Measurements from ENCODE around the gene CLDN9. TPM values are rescaled to one million over a fixed set of nuclear protein-coding genes. Genes with fewer than 3 reads are reported as not detected.

Gene CLDN9
- total RNA-seq, 1 donor from 2014 or later = not detected

GRCh38 chr16:2981177-2981898 lies 31.4 kb upstream of the CLDN9 start:
- Histone ChIP-seq H3K9me3 (no peaks in the 10 kb centered on the region), H3K36me3 (no peaks in the 10 kb centered on the region), H3K4me1 (peaks cover 10 to 15% of the 10 kb centered on the region in 2 donors), H3K4me3 (peak overlapping the region; percentile 69 to 91), H3K27ac (no peak overlapping the region), H3K27me3 (no peaks in the 10 kb centered on the region)
- intact Hi-C loops (cut with DNase I) = loop anchor here (5.0 kb wide), 1 partner anchor 69 kb away; the partner anchor contains the start of gene FLYWCH1
- DNase-seq (ENCODE audit: low spot score in 2 of 2) = no peak
- TF ChIP-seq CTCF (IDR thresholded peaks at IDR 0.05) = no peak

GRCh38 chr16:2981899-2982250 lies 30.8 kb upstream of the CLDN9 start:
- intact Hi-C loops (cut with DNase I) = loop anchor here (5.0 kb wide), 1 partner anchor 70 kb away; the partner anchor contains the start of gene FLYWCH1
- Histone ChIP-seq H3K4me1 (peaks cover 10 to 15% of the 10 kb centered on the region in 2 donors), H3K36me3 (no peaks in the 10 kb centered on the region), H3K27ac (no peak overlapping the region), H3K9me3 (no peaks in the 10 kb centered on the region), H3K27me3 (no peaks in the 10 kb centered on the region), H3K4me3 (no peak overlapping the region)
- TF ChIP-seq CTCF (IDR thresholded peaks at IDR 0.05) = no peak
- DNase-seq (ENCODE audit: low spot score in 2 of 2) = no peak

- TF ChIP-seq CTCF (IDR thresholded peaks at IDR 0.05) = no peak
These were observed 30.3 kb upstream of the CLDN9 start for GRCh38 chr16:2982402-2982801.

GRCh38 chr16:2983706-2984136 lies 29.0 kb upstream of the CLDN9 start:
- Histone ChIP-seq H3K36me3 (no peaks in the 10 kb centered on the region), H3K27me3 (no peaks in the 10 kb centered on the region), H3K27ac (no peak overlapping the region), H3K4me3 (peak overlapping the region in 1 of 2 donors; percentile 53), H3K9me3 (no peaks in the 10 kb centered on the region), H3K4me1 (peaks cover 10 to 15% of the 10 kb centered on the region in 2 donors)
- TF ChIP-seq CTCF (IDR thresholded peaks at IDR 0.05) = peak; percentile 83 to 95 (median 90)
- peak; percentile 31 to 91 for DNase-seq (ENCODE audit: low spot score in 2 of 2)
- intact Hi-C loops (cut with DNase I) = loop anchor here (5.0 kb wide), 1 partner anchor 71 kb away; the partner anchor contains the start of gene FLYWCH1

More at GRCh38 chr16:2982402-2982801, 30.3 kb upstream of the CLDN9 start:
- H3K9me3 ChIP-seq = no peaks in the 10 kb centered on the region
- peaks cover 10 to 15% of the 10 kb centered on the region in 2 donors for H3K4me1 ChIP-seq
- no peak overlapping the region for H3K27ac ChIP-seq
- H3K36me3 ChIP-seq = no peaks in the 10 kb centered on the region
- intact Hi-C loops (cut with DNase I) = loop anchor here (5.0 kb wide), 1 partner anchor 70 kb away; the partner anchor contains the start of gene FLYWCH1
- H3K4me3 ChIP-seq = no peak overlapping the region
- no peaks in the 10 kb centered on the region for H3K27me3 ChIP-seq
- no peak for DNase-seq (ENCODE audit: low spot score in 2 of 2)

GRCh38 chr16:2985462-2985861 lies 27.3 kb upstream of the CLDN9 start:
- Histone ChIP-seq H3K4me1 (peaks cover 5 to 8% of the 10 kb centered on the region in 2 donors), H3K36me3 (no peaks in the 10 kb centered on the region), H3K9me3 (no peaks in the 10 kb centered on the region), H3K27ac (no peak overlapping the region), H3K4me3 (no peak overlapping the region), H3K27me3 (no peaks in the 10 kb centered on the region)
- no peak for DNase-seq (ENCODE audit: low spot score in 2 of 2)
- no peak for TF ChIP-seq CTCF (IDR thresholded peaks at IDR 0.05)
- intact Hi-C loops (cut with DNase I) = no loop called here
